GM23338 (cell line): ENCODE results near the gene NFIB. TPM values are rescaled to one million over a fixed set of nuclear protein-coding genes. Genes with fewer than 3 reads are reported as not detected.

Experiments used
- ATAC-seq: fragments of 200-7000 bp; cut with Tn5 transposase; 3 replicates; pipeline ENCODE4 v1.9.1; 2020
- DNase-seq: peaks from one replicate; pipeline ENCODE4 v3.0.0-alpha.2; 2015; ENCODE audit warnings: low spot score
- H2AFZ ChIP-seq: fragments of 200-600 bp; sonication (generic); 2 replicates; pipeline ENCODE4 v1.8.0; 2016; ENCODE audit warnings: antibody characterized with exemption, mild to moderate bottlenecking, moderate library complexity
- H3F3A ChIP-seq: fragments of 200-600 bp; sonication (generic); replicated peaks from 2 replicates; pipeline ENCODE4 v1.8.0; 2017; ENCODE audit warnings: antibody characterized with exemption, mixed run types, low read depth
- H3K27ac ChIP-seq: fragments of 200-600 bp; sonication (generic); 2 replicates; pipeline ENCODE4 v1.6.1; 2016; ENCODE audit warnings: low read depth
- H3K27me3 ChIP-seq: fragments of 200-600 bp; sonication (generic); 2 replicates; pipeline ENCODE4 v1.8.0; 2016; ENCODE audit warnings: mild to moderate bottlenecking, mixed run types, moderate library complexity; ENCODE audit not compliant: insufficient read depth
- H3K36me3 ChIP-seq: fragments of 200-600 bp; sonication (generic); 2 replicates; pipeline ENCODE4 v1.8.0; 2016; ENCODE audit warnings: mild to moderate bottlenecking; ENCODE audit not compliant: insufficient read depth
- H3K4me1 ChIP-seq: fragments of 200-600 bp; sonication (generic); 2 replicates; pipeline ENCODE4 v1.8.0; 2016; ENCODE audit warnings: mild to moderate bottlenecking, moderate library complexity; ENCODE audit not compliant: insufficient read depth
- H3K4me2 ChIP-seq: fragments of 200-600 bp; sonication (generic); 2 replicates; pipeline ENCODE4 v1.7.1; 2017; ENCODE audit warnings: mixed run types
- H3K4me3 ChIP-seq: fragments of 200-600 bp; sonication (generic); 2 replicates; pipeline ENCODE4 v1.6.1; 2016; ENCODE audit warnings: mixed run types
- H3K79me2 ChIP-seq: fragments of 200-600 bp; sonication (generic); replicated peaks from 2 replicates; pipeline ENCODE4 v1.8.0; 2017; ENCODE audit warnings: mild to moderate bottlenecking; ENCODE audit not compliant: insufficient read depth
- H3K9me2 ChIP-seq: fragments of 200-600 bp; sonication (generic); 2 replicates; pipeline ENCODE4 v1.8.0; 2017; ENCODE audit not compliant: insufficient read depth
- H4K20me1 ChIP-seq: fragments of 200-600 bp; sonication (generic); replicated peaks from 2 replicates; pipeline ENCODE4 v1.8.0; 2017; ENCODE audit warnings: mild to moderate bottlenecking; ENCODE audit not compliant: insufficient read depth
- H3K27ac Mint-ChIP-seq: 2 replicates; pipeline ENCODE4 v1.8.0; 2020; ENCODE audit warnings: inconsistent platforms, mild to moderate bottlenecking, moderate library complexity, mixed read lengths
- H3K27me3 Mint-ChIP-seq: 3 replicates; pipeline ENCODE4 v1.8.0; 2022; ENCODE audit warnings: low read depth, mild to moderate bottlenecking, moderate library complexity, mixed read lengths, inconsistent platforms; ENCODE audit not compliant: insufficient read depth, poor library complexity
- H3K36me3 Mint-ChIP-seq: 3 replicates; pipeline ENCODE4 v1.8.0; 2021; ENCODE audit warnings: low read depth, mild to moderate bottlenecking, inconsistent platforms, moderate library complexity, mixed read lengths
- H3K4me1 Mint-ChIP-seq: 3 replicates; pipeline ENCODE4 v1.8.0; 2020; ENCODE audit warnings: mild to moderate bottlenecking, inconsistent platforms, mixed read lengths
- H3K4me3 Mint-ChIP-seq: 3 replicates; pipeline ENCODE4 v1.8.0; 2021; ENCODE audit warnings: moderate library complexity, mild to moderate bottlenecking, inconsistent platforms, mixed read lengths
- H3K9me3 Mint-ChIP-seq: 3 replicates; pipeline ENCODE4 v1.8.0; 2020; ENCODE audit warnings: moderate library complexity, mild to moderate bottlenecking, inconsistent platforms, mixed read lengths
- CREB1 ChIP-seq: fragments of 250-450 bp; sonication (Bioruptor Pico); IDR thresholded peaks from 2 replicates; pipeline ENCODE4 v1.5.0; 2020; ENCODE audit warnings: low read depth, mild to moderate bottlenecking, moderate library complexity
- EZH2 ChIP-seq: fragments of 200-600 bp; sonication (generic); IDR thresholded peaks from one replicate; pipeline ENCODE4 v1.8.0; 2017; ENCODE audit warnings: antibody characterized with exemption, mild to moderate bottlenecking, low read depth; ENCODE audit not compliant: unreplicated experiment
- EZH2phosphoT487 ChIP-seq: fragments of 200-600 bp; sonication (generic); IDR thresholded peaks from one replicate; pipeline ENCODE4 v1.8.1; 2018; ENCODE audit warnings: antibody characterized with exemption; ENCODE audit not compliant: unreplicated experiment
- NANOG ChIP-seq: IDR thresholded peaks from 2 replicates; pipeline ENCODE4 v1.6.1; 2016; ENCODE audit warnings: antibody characterized with exemption, borderline replicate concordance
- POLR2AphosphoS5 ChIP-seq: IDR thresholded peaks from 2 replicates; pipeline ENCODE4 v1.6.1; 2016; ENCODE audit warnings: antibody characterized with exemption, low read depth
- STAT1 ChIP-seq: IDR thresholded peaks from one replicate; pipeline ENCODE4 v1.6.1; 2016; ENCODE audit warnings: antibody characterized with exemption; ENCODE audit not compliant: unreplicated experiment
- polyA plus RNA-seq: library from polyadenylated mRNA; unstranded; fragments of >200 nt; fragmentation: Nextera tagmentation; extraction: Ambion mirVana; gene quantifications from 2 replicates; pipeline ENCODE4 v1.2.1, GENCODE V29; 2016
- total RNA-seq: library from RNA; depleted of rRNA; stranded (reverse); fragments of >200 nt; shearing (Covaris generic); gene quantifications from 2 replicates; pipeline ENCODE4 v1.2.3, GENCODE V29; 2014
- TF ChIP-seq, protein P1 (sequence below): fragments of 250-450 bp; sonication (Bioruptor Pico); IDR thresholded peaks from 2 replicates; pipeline ENCODE4 v1.5.0; 2020; ENCODE audit warnings: mild to moderate bottlenecking, moderate library complexity
- TF ChIP-seq, protein P2 (sequence below), 2 experiments: fragments of 200-600 bp in 1 of 2; sonication (generic) in 1 of 2; conservative IDR thresholded peaks; 2 replicates each; pipeline versions ENCODE4 v1.5.1 to v1.6.1; 2016 to 2017; ENCODE audit warnings: antibody characterized with exemption in 2 of 2, low read depth in 2 of 2, mild to moderate bottlenecking in 2 of 2, moderate library complexity in 1 of 2
- TF ChIP-seq, protein P3 (sequence below): IDR thresholded peaks from 2 replicates; pipeline ENCODE4 v1.6.1; 2016; ENCODE audit warnings: antibody characterized with exemption

Gene NFIB
- total and polyA plus RNA-seq, 2 experiments from 2014 or later: 3.9 to 4.7 TPM

DNA sequence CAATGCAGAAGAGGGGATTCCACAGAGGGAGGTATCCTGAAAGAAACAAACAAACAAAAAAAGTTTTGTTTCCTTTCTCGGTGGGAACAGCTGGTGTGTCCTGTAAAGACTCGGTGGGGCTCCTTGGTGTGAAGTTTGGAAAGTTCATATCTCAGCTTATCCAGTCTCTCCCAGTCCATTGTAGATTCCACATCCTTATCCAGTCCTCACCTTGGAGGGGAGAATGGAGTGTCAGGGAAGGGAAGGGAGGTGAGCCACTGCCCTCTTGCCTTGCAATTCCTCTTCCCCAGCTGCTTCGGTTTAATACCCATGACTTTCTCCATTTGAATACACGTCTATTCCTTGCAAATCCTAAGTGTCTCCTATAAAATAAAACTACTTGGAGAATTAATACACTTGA is 234.5 kb downstream of the NFIB start (continued):
- TF ChIP-seq, protein P1, sequence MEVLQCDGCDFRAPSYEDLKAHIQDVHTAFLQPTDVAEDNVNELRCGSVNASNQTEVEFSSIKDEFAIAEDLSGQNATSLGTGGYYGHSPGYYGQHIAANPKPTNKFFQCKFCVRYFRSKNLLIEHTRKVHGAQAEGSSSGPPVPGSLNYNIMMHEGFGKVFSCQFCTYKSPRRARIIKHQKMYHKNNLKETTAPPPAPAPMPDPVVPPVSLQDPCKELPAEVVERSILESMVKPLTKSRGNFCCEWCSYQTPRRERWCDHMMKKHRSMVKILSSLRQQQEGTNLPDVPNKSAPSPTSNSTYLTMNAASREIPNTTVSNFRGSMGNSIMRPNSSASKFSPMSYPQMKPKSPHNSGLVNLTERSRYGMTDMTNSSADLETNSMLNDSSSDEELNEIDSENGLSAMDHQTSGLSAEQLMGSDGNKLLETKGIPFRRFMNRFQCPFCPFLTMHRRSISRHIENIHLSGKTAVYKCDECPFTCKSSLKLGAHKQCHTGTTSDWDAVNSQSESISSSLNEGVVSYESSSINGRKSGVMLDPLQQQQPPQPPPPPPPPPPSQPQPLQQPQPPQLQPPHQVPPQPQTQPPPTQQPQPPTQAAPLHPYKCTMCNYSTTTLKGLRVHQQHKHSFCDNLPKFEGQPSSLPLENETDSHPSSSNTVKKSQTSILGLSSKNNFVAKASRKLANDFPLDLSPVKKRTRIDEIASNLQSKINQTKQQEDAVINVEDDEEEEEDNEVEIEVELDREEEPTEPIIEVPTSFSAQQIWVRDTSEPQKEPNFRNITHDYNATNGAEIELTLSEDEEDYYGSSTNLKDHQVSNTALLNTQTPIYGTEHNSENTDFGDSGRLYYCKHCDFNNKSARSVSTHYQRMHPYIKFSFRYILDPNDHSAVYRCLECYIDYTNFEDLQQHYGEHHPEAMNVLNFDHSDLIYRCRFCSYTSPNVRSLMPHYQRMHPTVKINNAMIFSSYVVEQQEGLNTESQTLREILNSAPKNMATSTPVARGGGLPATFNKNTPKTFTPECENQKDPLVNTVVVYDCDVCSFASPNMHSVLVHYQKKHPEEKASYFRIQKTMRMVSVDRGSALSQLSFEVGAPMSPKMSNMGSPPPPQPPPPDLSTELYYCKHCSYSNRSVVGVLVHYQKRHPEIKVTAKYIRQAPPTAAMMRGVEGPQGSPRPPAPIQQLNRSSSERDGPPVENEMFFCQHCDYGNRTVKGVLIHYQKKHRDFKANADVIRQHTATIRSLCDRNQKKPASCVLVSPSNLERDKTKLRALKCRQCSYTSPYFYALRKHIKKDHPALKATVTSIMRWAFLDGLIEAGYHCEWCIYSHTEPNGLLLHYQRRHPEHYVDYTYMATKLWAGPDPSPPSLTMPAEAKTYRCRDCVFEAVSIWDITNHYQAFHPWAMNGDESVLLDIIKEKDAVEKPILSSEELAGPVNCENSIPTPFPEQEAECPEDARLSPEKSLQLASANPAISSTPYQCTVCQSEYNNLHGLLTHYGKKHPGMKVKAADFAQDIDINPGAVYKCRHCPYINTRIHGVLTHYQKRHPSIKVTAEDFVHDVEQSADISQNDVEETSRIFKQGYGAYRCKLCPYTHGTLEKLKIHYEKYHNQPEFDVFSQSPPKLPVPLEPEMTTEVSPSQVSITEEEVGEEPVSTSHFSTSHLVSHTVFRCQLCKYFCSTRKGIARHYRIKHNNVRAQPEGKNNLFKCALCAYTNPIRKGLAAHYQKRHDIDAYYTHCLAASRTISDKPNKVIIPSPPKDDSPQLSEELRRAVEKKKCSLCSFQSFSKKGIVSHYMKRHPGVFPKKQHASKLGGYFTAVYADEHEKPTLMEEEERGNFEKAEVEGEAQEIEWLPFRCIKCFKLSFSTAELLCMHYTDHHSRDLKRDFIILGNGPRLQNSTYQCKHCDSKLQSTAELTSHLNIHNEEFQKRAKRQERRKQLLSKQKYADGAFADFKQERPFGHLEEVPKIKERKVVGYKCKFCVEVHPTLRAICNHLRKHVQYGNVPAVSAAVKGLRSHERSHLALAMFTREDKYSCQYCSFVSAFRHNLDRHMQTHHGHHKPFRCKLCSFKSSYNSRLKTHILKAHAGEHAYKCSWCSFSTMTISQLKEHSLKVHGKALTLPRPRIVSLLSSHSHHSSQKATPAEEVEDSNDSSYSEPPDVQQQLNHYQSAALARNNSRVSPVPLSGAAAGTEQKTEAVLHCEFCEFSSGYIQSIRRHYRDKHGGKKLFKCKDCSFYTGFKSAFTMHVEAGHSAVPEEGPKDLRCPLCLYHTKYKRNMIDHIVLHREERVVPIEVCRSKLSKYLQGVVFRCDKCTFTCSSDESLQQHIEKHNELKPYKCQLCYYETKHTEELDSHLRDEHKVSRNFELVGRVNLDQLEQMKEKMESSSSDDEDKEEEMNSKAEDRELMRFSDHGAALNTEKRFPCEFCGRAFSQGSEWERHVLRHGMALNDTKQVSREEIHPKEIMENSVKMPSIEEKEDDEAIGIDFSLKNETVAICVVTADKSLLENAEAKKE (CRISPR knock-in tag): no peak
- TF ChIP-seq CREB1 (CRISPR knock-in tag) (no peak), NANOG (no peak)

DNA sequence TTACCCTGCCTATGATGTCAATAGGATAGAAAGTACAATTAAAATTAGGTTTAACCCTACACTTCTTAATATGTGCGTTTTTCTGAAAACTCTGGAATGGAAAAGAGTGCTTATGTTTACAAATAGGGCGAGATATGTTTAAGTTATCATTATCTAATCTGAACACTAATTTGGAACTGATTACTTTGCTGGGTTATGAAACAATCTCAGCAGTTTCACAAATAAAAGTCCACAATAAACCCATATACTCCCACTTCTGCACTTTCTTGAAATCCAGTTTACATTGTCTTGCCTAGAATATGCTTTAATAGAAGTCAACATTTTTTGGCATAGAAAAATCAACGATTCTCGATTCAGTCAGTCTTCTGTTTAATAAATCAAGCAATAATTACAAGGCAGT is 236.3 kb downstream of the NFIB start:
- no peak for ATAC-seq
- H3K4me3 Mint-ChIP-seq: no peak overlapping the region
- peaks cover 34% of the 10 kb centered on the region for H3K4me1 Mint-ChIP-seq
- no peaks in the 10 kb centered on the region for H3K36me3 Mint-ChIP-seq
- no peak overlapping the region for H3K27ac ChIP-seq
- no peaks in the 10 kb centered on the region for H4K20me1 ChIP-seq
- H3K36me3 ChIP-seq: no peaks in the 10 kb centered on the region
- H3F3A ChIP-seq: no peaks in the 10 kb centered on the region
- no peak overlapping the region for H3K4me2 ChIP-seq
- no peaks in the 10 kb centered on the region for H3K9me3 Mint-ChIP-seq
- peaks cover 4% of the 10 kb centered on the region for H3K4me1 ChIP-seq
- peaks cover 20% of the 10 kb centered on the region for H3K9me2 ChIP-seq
- no peak overlapping the region for H2AFZ ChIP-seq
- no peaks in the 10 kb centered on the region for H3K27me3 Mint-ChIP-seq
- H3K27ac Mint-ChIP-seq: no peak overlapping the region
- no peak for DNase-seq
- H3K4me3 ChIP-seq: no peak overlapping the region
- H3K79me2 ChIP-seq: no peaks in the 10 kb centered on the region
- H3K27me3 ChIP-seq: no peaks in the 10 kb centered on the region
- TF ChIP-seq STAT1 (no peak), CREB1 (CRISPR knock-in tag) (no peak), EZH2 (no peak), EZH2phosphoT487 (no peak), POLR2AphosphoS5 (no peak)
- TF ChIP-seq, protein P2, sequence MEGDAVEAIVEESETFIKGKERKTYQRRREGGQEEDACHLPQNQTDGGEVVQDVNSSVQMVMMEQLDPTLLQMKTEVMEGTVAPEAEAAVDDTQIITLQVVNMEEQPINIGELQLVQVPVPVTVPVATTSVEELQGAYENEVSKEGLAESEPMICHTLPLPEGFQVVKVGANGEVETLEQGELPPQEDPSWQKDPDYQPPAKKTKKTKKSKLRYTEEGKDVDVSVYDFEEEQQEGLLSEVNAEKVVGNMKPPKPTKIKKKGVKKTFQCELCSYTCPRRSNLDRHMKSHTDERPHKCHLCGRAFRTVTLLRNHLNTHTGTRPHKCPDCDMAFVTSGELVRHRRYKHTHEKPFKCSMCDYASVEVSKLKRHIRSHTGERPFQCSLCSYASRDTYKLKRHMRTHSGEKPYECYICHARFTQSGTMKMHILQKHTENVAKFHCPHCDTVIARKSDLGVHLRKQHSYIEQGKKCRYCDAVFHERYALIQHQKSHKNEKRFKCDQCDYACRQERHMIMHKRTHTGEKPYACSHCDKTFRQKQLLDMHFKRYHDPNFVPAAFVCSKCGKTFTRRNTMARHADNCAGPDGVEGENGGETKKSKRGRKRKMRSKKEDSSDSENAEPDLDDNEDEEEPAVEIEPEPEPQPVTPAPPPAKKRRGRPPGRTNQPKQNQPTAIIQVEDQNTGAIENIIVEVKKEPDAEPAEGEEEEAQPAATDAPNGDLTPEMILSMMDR (conservative IDR thresholded peaks at IDR 0.05; ENCODE audit: low read depth in 2 of 2): no peak
- TF ChIP-seq, protein P3, sequence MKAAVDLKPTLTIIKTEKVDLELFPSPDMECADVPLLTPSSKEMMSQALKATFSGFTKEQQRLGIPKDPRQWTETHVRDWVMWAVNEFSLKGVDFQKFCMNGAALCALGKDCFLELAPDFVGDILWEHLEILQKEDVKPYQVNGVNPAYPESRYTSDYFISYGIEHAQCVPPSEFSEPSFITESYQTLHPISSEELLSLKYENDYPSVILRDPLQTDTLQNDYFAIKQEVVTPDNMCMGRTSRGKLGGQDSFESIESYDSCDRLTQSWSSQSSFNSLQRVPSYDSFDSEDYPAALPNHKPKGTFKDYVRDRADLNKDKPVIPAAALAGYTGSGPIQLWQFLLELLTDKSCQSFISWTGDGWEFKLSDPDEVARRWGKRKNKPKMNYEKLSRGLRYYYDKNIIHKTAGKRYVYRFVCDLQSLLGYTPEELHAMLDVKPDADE: no peak
